NCI-H2227 (cell line): ENCODE measurements around the gene IL31RA.
"Not testable (repeated sequence)": the region's sequence is repeated elsewhere in the genome, so short reads cannot be mapped to it uniquely, and the experiment has no call there.

Experiments used
- DNase-seq: peaks from one replicate; lab custom pipeline; 2025; ENCODE audit not compliant: unreplicated experiment; lab: John Stamatoyannopoulos, UW

IL31RA gene

DNA sequence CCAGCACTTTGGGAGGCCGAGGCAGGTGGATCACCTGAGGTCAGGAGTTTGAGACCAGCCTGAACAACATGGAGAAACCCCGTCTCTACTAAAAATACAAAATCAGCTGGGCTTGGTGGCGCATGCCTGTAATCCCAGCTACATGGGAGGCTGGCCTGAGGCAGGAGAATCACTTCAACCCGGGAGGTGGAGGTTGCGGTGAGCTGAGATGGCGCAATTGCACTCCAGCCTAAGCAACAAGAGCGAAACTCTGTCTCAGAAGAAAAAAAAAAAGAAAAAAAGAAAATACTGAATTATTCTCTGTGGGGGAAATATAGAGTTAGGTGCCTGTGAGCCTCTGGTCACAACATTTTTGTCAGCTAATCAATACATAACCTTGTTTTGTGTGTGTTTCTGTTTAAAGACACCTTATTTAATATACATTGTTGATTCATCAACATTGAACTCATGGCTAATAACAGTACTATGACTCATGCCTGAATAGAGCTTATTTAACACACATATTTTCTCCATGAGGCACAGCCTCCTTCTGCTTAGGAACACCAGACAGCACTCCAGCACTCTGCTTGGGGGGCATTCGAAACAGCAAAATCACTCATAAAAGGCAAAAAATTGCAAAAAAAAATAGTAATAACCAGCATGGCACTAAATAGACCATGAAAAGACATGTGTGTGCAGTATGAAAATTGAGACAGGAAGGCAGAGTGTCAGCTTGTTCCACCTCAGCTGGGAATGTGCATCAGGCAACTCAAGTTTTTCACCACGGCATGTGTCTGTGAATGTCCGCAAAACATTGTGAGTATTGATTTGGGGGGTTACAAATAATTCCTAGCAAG lies at the start of gene IL31RA:
TSS of gene IL31RA (plus strand) at position 519 of the 836 bp plus-strand sequence. CDS start at position 733, 214 bp downstream.
- no peak for DNase-seq

DNA sequence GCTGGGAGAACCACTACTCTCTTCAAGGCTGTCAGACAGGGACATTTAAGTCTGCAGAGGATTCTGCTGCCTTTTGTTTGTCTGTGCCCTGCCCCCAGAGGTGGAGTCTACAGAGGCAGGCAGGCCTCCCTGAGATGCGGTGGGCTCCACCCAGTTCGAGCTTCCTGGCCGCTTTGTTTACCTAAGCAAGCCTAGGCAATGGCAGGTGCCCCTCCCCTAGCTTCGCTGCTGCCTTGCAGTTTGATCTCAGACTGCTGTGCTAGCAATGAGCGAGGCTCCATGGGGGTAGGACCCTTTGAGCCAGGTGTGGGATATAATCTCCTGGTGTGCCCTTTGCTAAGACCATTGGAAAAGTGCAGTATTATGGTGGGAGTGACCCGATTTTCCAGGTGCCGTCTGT lies 42.3 kb upstream of the IL31RA start:
- DNase-seq = not testable (repeated sequence)

DNA sequence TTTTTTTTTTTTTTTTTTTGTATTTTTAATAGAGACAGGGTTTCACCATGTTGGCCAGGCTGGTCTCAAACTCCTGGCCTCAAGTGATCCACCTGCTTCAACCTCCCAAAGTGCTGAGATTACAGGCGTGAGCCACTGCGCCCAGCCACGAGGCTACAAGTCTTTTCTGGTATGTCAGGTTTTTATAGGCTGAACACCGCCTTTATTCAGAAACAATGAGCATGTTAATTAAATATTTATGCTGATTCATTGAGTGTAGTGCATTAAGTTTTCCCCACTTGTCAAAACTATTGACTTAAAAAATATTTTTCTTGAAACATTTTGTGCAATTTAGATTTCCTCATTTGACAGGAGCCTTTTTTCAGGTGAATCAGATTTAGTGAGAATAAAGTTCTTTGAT lies 35.2 kb upstream of the IL31RA start:
- DNase-seq = not testable (repeated sequence)

DNA sequence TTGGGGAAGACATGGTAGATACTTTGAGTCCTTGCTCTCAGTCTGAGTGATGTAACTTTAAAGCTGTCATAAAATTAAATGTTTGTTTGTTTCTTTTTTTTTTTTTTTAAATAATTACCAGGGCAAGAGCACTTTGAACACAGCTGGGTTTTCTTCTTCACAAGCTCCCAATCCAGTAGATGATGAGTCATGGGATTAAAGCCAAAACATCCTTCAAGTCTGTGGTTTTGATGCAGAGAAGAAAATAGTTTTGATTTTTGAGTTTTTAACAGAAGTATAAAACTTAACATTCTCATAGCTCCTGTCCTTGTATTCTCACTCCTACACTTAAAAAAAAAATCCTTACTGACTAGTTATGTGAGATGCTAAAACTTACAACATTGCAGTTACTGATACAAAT lies 34.8 kb upstream of the IL31RA start:
- no peak for DNase-seq

DNA sequence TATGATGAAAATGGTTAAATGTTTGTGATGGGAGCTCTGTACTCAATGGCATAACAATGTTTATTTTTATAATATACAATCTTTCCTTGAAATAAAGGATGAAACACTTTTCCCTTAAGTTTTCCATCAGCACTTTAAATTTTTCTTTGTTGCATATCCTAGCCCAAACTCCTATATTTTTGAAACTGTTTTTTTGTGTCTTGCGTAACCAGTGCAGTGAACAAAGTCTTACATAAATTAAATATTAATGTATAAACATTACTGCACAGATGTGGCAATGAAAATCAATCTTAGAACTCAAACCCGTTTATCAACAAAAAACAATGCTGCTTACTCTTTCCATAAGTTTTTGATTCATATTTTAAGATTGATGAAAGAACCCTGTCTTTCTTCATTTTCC lies 34.1 kb upstream of the IL31RA start:
- DNase-seq = no peak

DNA sequence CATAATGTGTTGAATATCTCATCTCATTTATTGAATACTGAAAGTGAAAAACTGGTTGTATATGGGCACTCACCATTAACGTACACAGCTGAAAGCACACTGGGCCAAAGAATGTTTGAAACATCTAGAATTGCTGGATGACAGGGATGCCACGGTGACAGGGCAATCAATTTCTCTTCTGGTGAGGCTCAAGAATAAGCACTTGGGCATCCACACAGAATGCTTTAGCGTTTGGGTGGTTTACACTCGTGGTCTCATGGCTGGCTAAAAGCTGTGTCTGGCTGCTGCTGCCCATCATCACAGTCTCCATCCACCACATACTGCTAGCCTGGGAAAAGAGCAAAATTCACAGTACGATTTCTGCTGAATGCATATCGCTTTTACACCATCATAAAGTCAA lies 30.7 kb upstream of the IL31RA start:
- no peak for DNase-seq

DNA sequence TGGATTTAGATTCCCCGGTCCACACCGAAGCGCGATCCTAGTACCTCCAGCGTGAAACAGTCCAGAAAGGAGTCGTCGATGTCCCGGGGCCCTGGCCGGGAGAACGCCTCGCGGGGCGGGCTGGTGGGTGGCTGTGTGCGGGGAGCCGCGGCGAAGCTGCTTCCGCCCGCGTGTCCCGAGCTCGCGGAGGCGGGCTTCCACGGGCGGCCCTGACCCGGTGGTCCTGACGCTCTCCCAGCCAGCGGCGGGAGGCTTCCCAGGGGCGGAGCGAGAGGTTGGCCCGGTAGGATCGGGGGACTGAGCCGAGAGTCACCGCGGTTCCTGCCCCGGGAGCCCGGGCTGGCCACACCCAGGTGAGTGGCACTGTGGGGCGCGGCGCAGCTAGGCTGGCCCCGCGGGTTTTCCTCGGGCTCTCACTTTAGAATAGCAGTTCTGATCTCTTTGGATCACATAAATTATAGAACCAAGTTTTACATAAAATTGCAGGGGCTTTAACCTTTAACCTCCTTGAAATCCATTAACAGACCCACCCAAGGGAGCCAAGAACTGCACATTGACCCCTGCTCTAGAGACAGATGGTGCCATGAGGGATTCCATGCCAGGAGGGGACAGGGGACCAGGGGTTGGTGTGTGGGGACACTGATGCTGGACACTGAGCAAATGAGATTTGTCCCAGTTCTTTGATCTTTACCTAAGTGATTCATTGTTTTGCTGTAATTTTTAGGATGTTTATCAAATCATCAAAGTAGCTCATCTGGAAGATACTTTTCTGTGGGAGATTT lies 29.2 kb upstream of the IL31RA start:
- DNase-seq = peak; percentile 1

DNA sequence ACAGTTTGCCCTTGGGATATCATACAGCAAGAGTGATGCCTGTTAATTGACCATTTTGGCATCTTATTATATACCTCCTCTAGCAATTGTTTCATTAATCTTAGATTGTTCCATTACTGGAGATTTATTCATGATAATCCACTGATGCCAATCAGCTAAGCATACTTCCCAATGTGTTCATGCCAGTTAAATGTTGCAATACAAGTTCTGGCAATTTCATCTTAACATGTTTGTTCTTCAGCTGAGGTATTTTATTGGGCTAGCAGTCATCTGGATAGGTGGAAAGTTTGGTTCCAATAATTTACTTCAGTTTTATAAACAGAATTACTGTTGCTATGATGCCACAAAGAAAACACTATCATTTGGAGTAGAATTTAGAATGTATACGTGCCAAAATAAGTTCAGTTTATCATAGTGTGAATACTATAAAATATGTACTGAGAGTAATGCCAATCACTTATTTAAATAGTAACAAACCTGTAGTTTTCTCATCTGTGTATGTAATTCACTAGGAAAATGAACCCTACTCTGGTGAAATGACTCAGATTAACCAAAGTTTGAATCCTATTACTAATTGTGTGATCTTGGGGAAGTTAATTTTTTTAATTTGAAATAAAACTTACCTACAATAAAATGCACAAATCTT lies 27.9 kb upstream of the IL31RA start:
- DNase-seq = no peak

DNA sequence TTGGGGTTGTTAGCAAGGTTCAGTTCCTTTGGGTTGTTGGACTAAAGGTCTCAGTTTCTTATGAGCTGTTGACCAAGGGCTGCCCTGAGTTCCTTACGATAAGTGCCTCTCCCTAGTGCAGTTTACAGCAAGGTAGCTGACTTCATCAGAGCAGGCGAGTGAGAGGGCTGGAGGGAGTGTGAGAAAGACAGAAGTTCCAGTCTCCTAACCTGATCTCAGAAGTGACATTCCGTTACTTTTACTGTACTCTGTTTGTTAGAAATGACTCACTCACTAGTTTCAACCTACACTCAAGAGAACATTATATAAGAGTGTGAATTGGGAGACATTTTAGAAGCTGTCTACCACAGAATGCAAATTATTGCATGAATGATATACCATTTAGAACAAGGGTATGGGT lies 21.2 kb upstream of the IL31RA start:
- DNase-seq = no peak

DNA sequence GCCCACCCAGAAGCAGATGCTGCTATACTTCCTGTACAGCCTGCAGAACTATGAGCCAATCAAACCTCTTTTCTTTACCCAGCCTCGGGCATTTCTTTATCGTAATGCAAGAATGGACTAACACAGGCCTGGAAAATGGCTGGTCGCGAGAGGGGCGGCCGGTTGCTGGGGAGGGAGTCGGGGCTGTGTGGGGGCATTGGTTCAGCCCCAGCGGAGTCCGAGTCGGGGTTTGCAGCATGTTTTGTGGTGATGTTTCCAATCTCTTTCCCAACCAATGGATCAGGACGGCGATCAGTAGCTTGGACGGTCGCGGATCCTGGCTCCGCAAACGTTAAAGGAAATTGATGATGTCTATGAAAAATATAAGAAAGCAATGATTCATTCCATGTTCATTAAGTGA lies 18.7 kb upstream of the IL31RA start:
- no peak for DNase-seq

DNA sequence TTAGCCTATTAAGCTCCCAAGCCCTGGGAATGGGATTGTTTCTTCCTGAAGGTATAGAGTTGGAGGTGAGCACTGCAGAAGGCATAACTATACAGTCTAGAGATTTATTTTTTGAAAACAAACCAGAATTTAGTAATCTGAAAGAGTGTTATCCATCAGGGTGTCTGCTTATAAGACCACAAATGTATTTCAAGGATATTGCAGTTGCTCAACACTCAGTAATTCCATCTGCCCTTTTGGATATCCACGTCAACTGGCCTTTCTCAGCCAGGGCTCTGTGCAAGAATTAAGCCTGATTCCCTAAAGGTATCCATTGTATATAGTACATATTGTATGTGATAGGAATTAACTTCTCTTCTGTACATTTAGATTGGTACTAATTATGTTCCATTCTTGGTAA lies 15.0 kb upstream of the IL31RA start:
- no peak for DNase-seq

DNA sequence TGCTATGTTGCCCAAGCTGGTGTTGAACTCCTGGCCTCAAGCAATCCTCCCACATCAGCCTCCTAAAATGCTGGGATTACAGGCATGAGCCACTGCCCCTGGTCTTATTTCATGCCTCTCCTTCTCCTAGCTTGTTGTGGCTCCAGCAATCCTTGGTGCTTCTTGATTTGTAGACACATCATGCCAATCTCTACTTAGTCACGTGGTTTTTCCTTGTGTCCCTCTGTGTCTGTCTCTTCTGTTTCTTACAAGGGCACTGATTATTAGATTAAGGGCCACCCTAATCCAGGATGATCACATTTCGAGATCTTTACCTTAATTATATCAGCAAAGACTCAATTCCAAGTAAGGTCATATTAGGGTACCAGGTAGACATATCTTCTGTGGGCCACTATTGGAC lies 9.2 kb upstream of the IL31RA start:
- no peak for DNase-seq

DNA sequence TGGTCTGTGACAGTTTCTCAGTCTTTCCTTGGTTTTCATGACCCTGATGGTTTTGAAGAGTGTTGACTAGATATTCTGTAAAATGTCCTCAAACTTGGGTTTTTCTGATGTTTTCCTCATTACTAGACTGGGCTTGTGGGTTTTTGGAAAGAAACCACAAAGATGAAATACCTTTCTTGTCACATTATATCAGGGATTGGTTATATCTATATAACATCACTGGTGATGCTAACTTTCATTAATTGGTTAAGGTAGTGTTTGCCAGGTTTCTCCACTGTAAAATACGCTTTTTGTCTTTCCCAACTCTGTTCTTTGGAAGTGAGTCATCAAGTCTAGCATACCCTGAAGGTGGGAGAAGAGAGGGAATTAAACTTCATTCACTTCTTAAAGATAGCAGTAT lies 3.3 kb upstream of the IL31RA start:
- no peak for DNase-seq

DNA sequence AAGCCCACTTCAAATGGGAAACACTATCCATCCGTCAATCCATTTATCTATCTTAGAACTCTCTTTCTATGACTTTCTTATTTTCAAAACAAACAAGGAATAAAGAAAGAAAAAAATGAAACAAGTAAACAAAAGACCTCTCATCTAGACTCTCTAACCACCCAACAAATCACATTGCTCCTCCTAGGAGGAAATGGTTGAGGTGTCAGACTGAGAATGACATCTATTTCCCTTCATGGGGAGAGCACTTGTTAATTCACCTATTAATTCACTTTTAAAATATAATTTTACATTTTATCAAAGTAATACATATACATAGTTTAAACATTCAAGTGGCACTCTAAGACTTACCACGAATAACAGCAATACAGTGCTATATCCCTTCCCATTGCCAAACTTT lies 2.4 kb upstream of the IL31RA start:
- no peak for DNase-seq

DNA sequence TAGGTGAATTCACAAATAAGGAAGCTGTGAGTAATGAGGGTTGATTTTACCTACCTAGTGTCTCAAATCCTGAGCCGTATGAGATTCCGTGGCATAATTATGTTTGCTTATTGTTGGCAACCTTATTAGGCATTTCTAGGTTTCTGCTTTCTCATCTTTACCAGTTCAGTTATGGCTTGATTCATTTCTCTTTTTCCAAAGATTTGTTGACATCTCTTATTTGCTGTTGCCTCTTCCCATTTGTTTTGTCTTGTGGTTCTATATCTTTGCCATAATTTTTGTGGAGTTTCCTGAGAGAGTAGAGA lies 470 bp downstream of the IL31RA start:
- no peak for DNase-seq

DNA sequence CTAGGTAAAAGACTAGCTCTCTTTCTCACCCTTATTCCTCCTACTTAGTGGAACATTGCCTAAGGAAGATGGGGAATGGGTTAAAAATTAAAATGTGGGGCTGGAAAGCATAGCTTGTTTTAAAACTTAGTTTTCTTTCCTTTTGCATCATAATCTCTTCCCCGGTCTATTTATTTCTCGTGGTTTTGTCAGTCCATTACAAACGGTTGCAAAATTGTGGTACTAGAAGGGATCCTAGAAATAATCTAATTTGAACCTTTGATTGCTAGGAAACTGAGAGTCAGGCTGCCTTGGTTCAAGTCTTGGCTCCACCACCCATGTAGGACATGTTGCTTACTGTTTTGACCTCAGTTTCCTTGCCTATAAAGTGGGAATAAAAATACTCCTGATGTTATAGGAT lies 1.3 kb downstream of the IL31RA start:
- DNase-seq = no peak

DNA sequence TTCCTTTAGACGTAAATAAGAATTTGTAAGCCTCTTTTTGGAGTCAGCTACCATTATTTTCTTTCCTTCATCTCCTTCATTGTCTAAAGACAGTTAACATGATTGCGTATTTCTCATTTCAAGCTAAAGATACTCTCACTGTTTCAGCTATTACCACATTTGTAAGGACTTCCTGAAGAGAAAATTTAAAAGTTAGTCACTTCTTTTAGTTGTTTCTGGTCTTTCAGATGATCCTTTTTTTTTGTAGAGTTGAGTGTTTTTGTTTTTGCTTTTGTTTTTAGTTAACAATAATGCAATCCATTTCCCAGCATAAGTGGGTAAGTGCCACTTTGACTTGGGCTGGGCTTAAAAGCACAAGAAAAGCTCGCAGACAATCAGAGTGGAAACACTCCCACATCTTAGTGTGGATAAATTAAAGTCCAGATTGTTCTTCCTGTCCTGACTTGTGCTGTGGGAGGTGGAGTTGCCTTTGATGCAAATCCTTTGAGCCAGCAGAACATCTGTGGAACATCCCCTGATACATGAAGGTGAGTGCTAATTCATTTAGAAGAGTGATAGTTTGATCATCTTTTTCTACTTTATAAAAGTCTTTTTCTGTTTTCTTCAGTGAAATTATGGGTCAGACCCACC lies 2.0 kb downstream of the IL31RA start:
- DNase-seq = no peak

DNA sequence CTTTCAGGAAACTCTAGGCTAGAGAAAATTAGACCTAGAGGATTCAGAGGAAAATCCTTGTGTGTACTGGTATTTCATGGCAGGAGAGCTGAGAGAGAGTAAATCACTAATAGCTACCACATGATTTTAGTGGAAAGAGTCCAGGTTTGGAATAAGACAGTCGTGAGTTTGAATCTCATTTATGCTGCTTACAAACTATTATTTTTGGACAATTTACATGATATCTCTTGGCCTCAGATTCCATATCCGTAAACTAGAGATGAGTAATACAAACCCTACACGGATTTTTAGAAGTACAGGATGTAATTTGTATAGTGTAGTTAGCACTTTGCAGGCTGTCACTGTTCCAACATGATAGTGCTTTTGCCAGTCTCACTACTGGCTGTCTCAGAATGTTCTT lies 2.7 kb downstream of the IL31RA start:
- no peak for DNase-seq

DNA sequence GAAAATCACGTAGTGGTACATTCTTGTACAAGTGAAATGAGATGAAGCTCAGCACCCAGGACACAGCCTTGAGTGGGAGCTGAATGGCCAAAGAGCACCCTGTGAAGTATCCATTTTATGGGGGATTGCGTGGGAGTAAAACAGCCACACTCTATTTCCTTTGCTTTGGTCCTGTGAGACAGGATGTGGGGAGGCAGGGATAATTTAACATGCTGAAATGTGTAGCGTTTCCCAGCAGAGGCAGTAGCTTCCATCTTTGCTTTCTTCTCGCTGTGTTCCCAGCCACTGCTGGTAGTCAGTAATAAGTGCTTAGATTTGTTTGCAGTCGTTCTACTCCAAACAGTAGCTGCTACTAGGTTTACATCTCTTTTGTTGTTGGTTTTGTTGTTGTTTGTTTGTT lies 4.4 kb downstream of the IL31RA start:
- no peak for DNase-seq

DNA sequence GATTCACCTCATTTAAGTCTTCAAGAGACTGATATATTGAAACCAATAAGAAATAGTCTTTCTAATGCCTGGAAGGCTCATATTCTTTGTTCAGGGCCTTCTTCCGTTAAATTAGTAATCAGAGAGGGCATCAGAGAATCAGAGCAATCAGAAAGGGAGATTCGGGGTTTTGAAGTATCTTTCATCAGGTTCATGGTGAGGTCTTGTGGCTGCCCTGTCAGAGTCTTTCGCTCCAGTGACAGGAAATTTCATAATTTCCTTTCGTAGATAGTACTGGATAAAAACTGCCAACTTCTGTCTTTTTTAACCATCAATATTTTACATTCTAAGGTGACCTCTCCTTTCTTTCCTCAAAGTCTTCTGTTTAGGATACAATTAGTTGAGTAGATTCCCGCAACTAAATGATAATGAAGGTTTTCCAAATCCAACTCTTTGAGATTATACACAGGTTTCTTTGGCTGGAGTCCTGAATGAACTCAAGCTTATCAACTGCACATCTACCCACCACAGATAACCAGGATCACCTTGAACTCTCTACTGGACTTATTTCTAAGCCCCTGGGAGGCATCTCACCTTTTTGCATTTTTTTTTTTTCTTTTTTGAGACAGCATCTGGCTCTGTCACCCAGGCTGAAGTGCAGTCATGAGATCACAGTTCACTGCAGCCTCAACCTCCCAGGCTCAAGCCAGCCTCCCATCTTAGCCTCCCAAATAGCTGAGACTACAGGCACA lies 5.5 kb downstream of the IL31RA start:
- DNase-seq = no peak

DNA sequence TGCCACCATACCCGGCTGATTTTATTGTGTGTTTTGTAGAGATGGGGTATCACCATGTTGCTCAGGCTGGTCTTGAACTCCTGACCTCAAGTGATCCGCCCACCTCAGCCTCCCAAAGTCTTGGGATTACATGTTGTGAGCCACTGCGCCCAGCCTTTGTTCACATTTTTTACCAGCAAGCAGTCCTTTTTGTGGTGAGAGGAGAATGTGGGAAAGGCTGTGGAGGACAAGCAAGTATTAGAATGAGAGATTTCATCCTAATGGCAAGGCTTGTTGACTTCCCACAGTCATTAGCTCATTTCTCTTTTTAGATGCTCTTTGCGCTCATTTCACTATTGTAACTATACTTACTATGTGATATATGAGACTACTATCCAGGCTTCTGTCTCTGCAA lies 6.1 kb downstream of the IL31RA start:
- no peak for DNase-seq
